ENCODE results near the gene EBF4.

GRCh38 chr20:2658414-2659354 is 33.9 kb upstream of the EBF4 start:
- no peak for TF ChIP-seq CTCF (IDR thresholded peaks at IDR 0.05)
- no peak for TF ChIP-seq POLR2A (IDR thresholded peaks at IDR 0.05)

Data from right lobe of liver (tissue), 4 donors.